NCI-H2171 (cell line): ENCODE data around the gene SMPX.

Experiments used
- DNase-seq: peaks from one replicate; lab custom pipeline; 2025; lab: John Stamatoyannopoulos, UW

Gene SMPX

GRCh38 chrX:21657318-21658151 lies 100.4 kb downstream of the SMPX start:
- DNase-seq: no peak

DNA sequence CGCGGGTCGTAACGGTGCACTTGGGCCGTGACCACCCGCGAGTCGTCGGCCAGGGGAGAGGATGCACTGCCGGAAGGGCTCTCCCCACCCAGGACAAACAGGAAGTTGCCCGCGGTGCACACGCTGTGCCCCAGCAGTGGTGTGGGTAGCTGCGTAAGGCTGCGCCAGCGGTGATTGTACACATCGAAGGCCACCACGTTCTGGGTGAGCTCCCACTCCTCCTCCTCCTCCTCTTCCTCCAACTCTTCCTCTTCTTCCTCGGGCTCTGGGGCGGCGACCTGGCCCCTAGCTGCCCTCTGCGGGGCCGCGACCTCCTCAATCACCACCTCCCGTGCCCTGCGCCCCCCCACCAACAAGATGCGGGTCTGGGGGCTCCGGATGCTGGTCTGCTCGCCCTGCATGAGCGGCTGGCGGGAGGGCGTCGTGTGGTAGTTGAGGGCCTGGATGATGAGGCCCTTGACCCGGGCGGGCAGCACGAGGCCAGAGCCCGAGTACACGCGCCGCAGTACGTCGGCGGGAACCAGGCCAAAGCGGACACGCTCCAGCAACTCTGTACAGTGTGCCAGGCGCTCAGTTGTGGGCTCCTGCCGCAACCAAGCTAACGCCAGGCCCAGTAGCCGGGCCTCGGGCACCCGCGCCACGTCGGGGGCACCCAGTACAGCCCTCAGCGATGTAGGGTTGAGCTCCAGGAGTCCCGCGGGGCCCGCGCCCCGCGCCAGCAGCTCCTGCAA lies 101.2 kb downstream of the SMPX start:
- DNase-seq: no peak
